Body of pancreas (tissue), 4 donors: ENCODE measurements around the gene HID1.

Experiments
- POLR2A ChIP-seq, 3 donors: fragments of 450-650 bp; IDR thresholded peaks; one replicate each; pipeline ENCODE4 v1.6.1; 2016; ENCODE audit warnings: antibody characterized with exemption in 3 of 3, mild to moderate bottlenecking in 2 of 3
- TF ChIP-seq, protein P1 (sequence below), 7 experiments: fragments of 450-650 bp in 4 of 7; fragments of 200-600 bp in 3 of 7; sonication (generic) in 3 of 7; IDR thresholded peaks; one replicate each; pipeline ENCODE4 v1.5.1; 2016 to 2019; ENCODE audit warnings: antibody characterized with exemption in 7 of 7

DNA sequence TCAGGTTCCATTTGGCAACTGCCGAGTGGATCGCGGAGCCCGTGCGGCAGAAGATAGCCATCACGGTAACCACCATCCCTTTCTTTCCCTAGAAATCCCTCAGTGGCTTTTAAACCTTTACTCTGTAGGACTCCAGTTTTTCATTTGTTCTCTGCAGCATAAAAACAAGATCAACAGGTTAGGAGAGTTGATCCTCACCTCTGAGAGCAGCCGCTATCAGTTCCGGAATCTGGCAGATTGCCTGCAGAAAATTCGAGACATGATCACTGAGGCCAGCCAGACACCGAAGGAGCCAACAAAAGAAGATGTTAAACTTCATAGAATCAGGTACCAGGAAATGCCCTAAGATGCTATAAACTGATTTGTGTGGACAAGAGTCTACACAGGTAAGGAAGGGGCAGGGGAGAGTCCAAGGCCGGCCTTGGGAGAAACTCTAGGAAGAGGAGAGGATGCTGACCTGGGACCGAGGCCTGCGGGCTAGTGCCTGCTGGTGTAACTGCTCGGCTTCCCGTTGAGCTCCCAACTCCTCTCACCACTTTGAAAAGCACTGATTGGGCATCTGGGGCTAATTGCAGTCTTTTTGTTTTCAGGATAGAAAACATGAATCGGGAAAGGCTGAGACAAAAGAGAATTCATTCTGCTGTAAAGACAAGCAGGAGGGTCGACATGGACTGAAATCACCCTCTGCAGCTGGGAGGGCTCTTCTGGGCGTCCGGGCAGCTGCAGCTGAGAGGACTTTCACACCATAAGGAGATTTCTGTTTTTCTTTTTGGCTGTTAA is 48.0 kb upstream of the HID1 start:
- TF ChIP-seq, protein P1, sequence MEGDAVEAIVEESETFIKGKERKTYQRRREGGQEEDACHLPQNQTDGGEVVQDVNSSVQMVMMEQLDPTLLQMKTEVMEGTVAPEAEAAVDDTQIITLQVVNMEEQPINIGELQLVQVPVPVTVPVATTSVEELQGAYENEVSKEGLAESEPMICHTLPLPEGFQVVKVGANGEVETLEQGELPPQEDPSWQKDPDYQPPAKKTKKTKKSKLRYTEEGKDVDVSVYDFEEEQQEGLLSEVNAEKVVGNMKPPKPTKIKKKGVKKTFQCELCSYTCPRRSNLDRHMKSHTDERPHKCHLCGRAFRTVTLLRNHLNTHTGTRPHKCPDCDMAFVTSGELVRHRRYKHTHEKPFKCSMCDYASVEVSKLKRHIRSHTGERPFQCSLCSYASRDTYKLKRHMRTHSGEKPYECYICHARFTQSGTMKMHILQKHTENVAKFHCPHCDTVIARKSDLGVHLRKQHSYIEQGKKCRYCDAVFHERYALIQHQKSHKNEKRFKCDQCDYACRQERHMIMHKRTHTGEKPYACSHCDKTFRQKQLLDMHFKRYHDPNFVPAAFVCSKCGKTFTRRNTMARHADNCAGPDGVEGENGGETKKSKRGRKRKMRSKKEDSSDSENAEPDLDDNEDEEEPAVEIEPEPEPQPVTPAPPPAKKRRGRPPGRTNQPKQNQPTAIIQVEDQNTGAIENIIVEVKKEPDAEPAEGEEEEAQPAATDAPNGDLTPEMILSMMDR (IDR thresholded peaks at IDR 0.05): no peak
- no peak for TF ChIP-seq POLR2A (IDR thresholded peaks at IDR 0.05)
